Activated CD4-positive, CD25-positive, alpha-beta regulatory T cell treated with anti-CD3 and anti-CD28 coated beads, Interleukin-2, amount 50 U/mL, for 72 hours (primary cell): ENCODE data around the gene NHLRC4.

Experiments
- DNase-seq: peaks from one replicate; pipeline ENCODE4 v3.0.0; 2021

NHLRC4 gene

GRCh38 chr16:606656-607307 is 40.0 kb downstream of the NHLRC4 start:
- DNase-seq = no peak

- peak; percentile 57 for DNase-seq
Measured at GRCh38 chr16:608019-608418, 41.2 kb downstream of the NHLRC4 start.

- DNase-seq = no peak
Measured at GRCh38 chr16:609316-609715, 42.5 kb downstream of the NHLRC4 start.

GRCh38 chr16:609984-610383 is 43.2 kb downstream of the NHLRC4 start:
- no peak for DNase-seq

- peak; percentile 61 for DNase-seq
Measured at GRCh38 chr16:610513-611381, 43.9 kb downstream of the NHLRC4 start.

GRCh38 chr16:615122-615521 is 48.3 kb downstream of the NHLRC4 start:
- no peak for DNase-seq

GRCh38 chr16:616733-617586 is 50.2 kb downstream of the NHLRC4 start:
- DNase-seq = no peak

GRCh38 chr16:617855-618254 is 51.0 kb downstream of the NHLRC4 start:
- DNase-seq = no peak
